Parathyroid adenoma (tissue), 2 donors: ENCODE data around the gene JPH3.
A peak's percentile ranks its signal among the peaks of the same experiment; 100 is the strongest.

Source experiments
- H2AFZ ChIP-seq: fragments of 300-600 bp; sonication (generic); one replicate; pipeline ENCODE4 v1.7.0; 2017; ENCODE audit warnings: antibody characterized with exemption, mild to moderate bottlenecking
- H3K27ac ChIP-seq: fragments of 300-600 bp; sonication (generic); one replicate; pipeline ENCODE4 v1.7.0; 2017
- H3K27me3 ChIP-seq: fragments of 300-600 bp; sonication (generic); one replicate; pipeline ENCODE4 v1.7.0; 2017; ENCODE audit warnings: low read length; ENCODE audit not compliant: control insufficient read depth, insufficient read depth
- H3K36me3 ChIP-seq: fragments of 300-600 bp; sonication (generic); one replicate; pipeline ENCODE4 v1.7.0; 2017; ENCODE audit warnings: low read length; ENCODE audit not compliant: control insufficient read depth, insufficient read depth
- H3K4me1 ChIP-seq: fragments of 300-600 bp; sonication (generic); one replicate; pipeline ENCODE4 v1.7.0; 2017; ENCODE audit warnings: control low read depth
- H3K4me2 ChIP-seq: fragments of 300-600 bp; sonication (generic); one replicate; pipeline ENCODE4 v1.7.0; 2017; ENCODE audit warnings: low read length
- H3K4me3 ChIP-seq: fragments of 300-600 bp; sonication (generic); one replicate; pipeline ENCODE4 v1.7.0; 2017; ENCODE audit warnings: low read depth, low read length
- H3K79me2 ChIP-seq: fragments of 300-600 bp; sonication (generic); one replicate; pipeline ENCODE4 v1.7.0; 2017; ENCODE audit warnings: control low read depth
- H3K9ac ChIP-seq: fragments of 300-600 bp; sonication (generic); one replicate; pipeline ENCODE4 v1.7.0; 2017; ENCODE audit warnings: mild to moderate bottlenecking
- H3K9me3 ChIP-seq: fragments of 300-600 bp; sonication (generic); one replicate; pipeline ENCODE4 v1.7.0; 2017; ENCODE audit warnings: low read length; ENCODE audit not compliant: control insufficient read depth
- TF ChIP-seq, protein P1 (sequence below): fragments of 300-600 bp; sonication (generic); IDR thresholded peaks from one replicate; pipeline ENCODE4 v1.7.0; 2017; ENCODE audit warnings: antibody characterized with exemption, mild to moderate bottlenecking
- donor health status: primary hyperparathyroidism.

JPH3 gene

DNA sequence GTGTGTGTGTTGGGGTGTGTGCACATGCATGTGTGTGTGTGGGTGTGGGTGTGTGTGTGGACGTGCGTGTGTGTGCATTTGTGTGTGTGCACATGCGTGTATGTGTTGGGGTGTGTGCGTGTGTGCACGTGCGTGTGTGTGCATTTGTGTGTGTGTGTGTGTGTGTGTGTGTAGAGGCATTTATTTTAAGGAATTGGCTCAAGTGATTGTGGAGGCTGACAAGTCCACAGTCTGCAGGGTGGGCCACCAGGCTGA lies 37.9 kb upstream of the JPH3 start:
- TF ChIP-seq, protein P1, sequence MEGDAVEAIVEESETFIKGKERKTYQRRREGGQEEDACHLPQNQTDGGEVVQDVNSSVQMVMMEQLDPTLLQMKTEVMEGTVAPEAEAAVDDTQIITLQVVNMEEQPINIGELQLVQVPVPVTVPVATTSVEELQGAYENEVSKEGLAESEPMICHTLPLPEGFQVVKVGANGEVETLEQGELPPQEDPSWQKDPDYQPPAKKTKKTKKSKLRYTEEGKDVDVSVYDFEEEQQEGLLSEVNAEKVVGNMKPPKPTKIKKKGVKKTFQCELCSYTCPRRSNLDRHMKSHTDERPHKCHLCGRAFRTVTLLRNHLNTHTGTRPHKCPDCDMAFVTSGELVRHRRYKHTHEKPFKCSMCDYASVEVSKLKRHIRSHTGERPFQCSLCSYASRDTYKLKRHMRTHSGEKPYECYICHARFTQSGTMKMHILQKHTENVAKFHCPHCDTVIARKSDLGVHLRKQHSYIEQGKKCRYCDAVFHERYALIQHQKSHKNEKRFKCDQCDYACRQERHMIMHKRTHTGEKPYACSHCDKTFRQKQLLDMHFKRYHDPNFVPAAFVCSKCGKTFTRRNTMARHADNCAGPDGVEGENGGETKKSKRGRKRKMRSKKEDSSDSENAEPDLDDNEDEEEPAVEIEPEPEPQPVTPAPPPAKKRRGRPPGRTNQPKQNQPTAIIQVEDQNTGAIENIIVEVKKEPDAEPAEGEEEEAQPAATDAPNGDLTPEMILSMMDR = no peak
- no peaks in the 10 kb centered on the region for H3K36me3 ChIP-seq
- no peaks in the 10 kb centered on the region for H3K4me1 ChIP-seq
- no peak overlapping the region for H3K9ac ChIP-seq
- no peak overlapping the region for H3K4me3 ChIP-seq
- no peak overlapping the region for H2AFZ ChIP-seq
- H3K27me3 ChIP-seq = no peaks in the 10 kb centered on the region
- H3K27ac ChIP-seq = no peak overlapping the region
- H3K4me2 ChIP-seq = no peak overlapping the region
- H3K79me2 ChIP-seq = no peaks in the 10 kb centered on the region
- H3K9me3 ChIP-seq = no peaks in the 10 kb centered on the region

DNA sequence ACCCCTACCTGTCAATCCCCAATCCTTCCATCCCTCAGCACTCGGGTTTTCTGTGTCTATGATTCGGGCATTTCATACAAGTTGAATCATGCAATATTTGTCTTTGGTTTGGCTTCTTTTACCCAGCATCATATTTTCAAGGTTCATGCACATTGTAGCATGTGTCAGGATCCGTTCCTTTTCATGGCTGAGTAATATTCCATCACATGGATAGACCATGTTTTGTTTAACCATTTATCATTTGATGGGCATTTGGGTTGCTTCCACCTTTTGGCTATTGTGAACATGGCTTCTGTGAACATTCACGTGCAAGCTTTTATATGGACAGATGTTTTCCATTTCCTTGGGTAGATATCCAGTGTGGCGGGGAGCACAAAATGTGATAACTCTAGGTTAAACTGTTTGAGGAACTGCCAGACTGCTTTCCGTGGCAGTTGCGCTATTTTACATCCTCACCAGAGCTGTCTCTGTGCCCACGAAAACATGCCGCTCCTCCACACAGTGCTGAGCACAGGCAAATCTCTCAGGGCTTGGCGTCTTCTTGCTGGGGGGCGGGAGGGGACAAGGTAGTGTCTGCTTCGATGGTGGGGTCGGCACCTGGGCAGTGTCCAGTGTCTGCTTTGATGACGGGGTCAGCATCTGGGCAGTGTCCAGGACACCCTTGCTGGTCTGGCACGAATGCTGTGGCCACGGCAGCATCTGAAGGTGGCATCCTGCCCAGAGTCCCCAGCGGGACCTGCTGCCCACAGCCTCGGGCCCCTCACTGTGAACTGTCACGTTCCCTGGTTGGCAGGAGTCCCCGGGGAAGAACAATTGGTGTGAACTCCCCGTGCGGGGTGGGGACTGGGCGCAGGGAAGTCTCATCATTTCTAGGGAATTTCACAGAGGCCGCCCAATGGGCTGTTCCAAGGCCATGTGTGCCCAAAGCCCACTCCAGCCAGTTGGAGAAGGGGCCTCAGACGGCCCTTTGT lies 32.4 kb upstream of the JPH3 start:
- H3K9me3 ChIP-seq = no peaks in the 10 kb centered on the region
- no peaks in the 10 kb centered on the region for H3K36me3 ChIP-seq
- H3K4me2 ChIP-seq = no peak overlapping the region
- H3K27me3 ChIP-seq = no peaks in the 10 kb centered on the region
- H3K4me3 ChIP-seq = no peak overlapping the region
- H2AFZ ChIP-seq = no peak overlapping the region
- no peaks in the 10 kb centered on the region for H3K79me2 ChIP-seq
- H3K27ac ChIP-seq = no peak overlapping the region
- TF ChIP-seq, protein P1 = no peak
- H3K4me1 ChIP-seq = no peaks in the 10 kb centered on the region
- H3K9ac ChIP-seq = no peak overlapping the region

DNA sequence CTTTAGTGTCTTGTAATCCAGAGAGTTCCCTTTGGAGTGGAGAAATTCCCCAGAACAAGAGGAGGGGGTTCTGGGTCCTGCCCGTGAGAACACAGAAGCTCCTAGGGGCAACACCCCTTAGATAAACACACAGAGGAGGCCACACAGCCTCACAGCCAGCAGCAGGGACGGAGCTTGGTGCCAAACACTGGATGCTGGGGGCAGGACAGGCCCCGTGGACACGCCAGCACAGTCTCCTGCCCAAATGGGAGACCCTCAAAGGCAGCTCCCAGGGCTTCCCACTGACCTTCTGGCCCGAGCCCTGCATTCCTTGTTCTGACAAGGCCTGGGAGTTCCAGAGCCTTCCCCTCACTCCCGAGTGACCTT lies 31.8 kb upstream of the JPH3 start:
- Histone ChIP-seq H2AFZ (no peak overlapping the region), H3K36me3 (no peaks in the 10 kb centered on the region), H3K9me3 (no peaks in the 10 kb centered on the region), H3K4me2 (no peak overlapping the region), H3K4me3 (no peak overlapping the region), H3K27me3 (no peaks in the 10 kb centered on the region), H3K9ac (no peak overlapping the region), H3K4me1 (no peaks in the 10 kb centered on the region), H3K27ac (no peak overlapping the region), H3K79me2 (no peaks in the 10 kb centered on the region)
- TF ChIP-seq, protein P1 = no peak

DNA sequence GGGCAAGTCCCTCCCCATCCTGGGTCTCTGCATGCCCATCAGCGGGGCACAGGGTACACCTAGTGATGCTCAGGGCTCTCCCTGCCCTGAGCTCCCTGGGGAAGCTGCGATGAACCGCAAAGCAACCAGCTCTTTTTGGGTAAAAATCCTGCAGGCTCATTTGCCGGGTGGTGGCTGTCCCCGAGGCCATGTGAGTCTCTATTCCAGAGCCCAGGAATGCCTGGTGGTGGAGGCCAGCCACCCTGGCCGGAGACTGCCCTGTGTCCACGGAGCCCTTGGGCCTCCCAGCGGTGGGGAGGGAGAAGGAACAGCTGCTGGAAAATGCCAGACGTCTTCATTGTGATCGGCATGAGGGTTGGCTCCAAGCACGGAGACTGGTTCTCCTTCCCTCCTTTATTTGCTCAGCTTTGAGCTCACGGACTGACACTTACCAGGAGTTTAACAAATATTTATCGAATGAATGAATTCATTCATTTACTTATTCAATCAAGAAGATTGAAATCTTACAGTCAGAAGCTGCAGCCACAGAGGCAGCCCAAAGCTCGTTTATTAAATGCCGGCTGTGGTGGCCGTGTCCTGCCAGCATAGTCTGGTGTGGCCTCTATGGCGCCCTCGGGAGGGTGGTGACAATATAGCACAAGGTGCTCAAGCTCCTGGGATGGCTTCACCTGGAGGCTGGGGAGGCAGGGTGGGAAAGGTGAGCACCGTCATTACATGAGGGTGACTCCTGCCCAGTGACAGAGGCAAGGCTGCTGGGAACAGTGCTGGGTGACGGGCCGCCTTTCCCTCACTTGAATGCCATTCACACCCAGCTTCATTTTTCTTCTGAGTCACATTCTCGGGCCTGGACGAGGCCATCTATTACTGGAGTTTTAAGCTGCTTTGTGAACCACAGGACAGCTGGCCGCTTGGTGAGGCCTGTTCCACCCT lies 31.1 kb upstream of the JPH3 start:
- H3K27ac ChIP-seq = no peak overlapping the region
- TF ChIP-seq, protein P1 = peak; percentile 45
- H2AFZ ChIP-seq = peak overlapping the region; percentile 9
- H3K4me1 ChIP-seq = no peaks in the 10 kb centered on the region
- no peaks in the 10 kb centered on the region for H3K79me2 ChIP-seq
- no peaks in the 10 kb centered on the region for H3K9me3 ChIP-seq
- no peak overlapping the region for H3K4me3 ChIP-seq
- H3K4me2 ChIP-seq = no peak overlapping the region
- H3K27me3 ChIP-seq = no peaks in the 10 kb centered on the region
- no peak overlapping the region for H3K9ac ChIP-seq
- H3K36me3 ChIP-seq = no peaks in the 10 kb centered on the region
